SK-N-SH treated with all-trans-retinoic acid at 6 μM for 48 hours (cell line): ENCODE measurements around the gene DIP2C.

ENCODE experiments used
- ATAC-seq: fragments of 200-7000 bp; cut with Tn5 transposase; 3 replicates; pipeline ENCODE4 v1.9.1; 2020; ENCODE audit warnings: mild to moderate bottlenecking, moderate library complexity
- ARNTL ChIP-seq: fragments of 450-650 bp; formaldehyde crosslinking; IDR thresholded peaks from 2 replicates; pipeline ENCODE4 v1.5.0; 2020; ENCODE audit warnings: low read depth, mild to moderate bottlenecking, moderate library complexity, borderline replicate concordance
- CSDC2 ChIP-seq: fragments of 250-450 bp; sonication (Bioruptor Pico); IDR thresholded peaks from 2 replicates; pipeline ENCODE4 v1.5.0; 2020; ENCODE audit warnings: mild to moderate bottlenecking, moderate library complexity
- CSRNP3 ChIP-seq: fragments of 250-450 bp; sonication (Bioruptor Pico); IDR thresholded peaks from 2 replicates; pipeline ENCODE4 v1.5.1; 2021; ENCODE audit warnings: mild to moderate bottlenecking, moderate library complexity
- ESRRG ChIP-seq: fragments of 250-450 bp; sonication (Bioruptor Pico); IDR thresholded peaks from 2 replicates; pipeline ENCODE4 v1.6.1; 2021; ENCODE audit warnings: mild to moderate bottlenecking
- GLIS3 ChIP-seq: fragments of 250-450 bp; sonication (Bioruptor Pico); IDR thresholded peaks from 2 replicates; pipeline ENCODE4 v1.5.0; 2020; ENCODE audit warnings: mild to moderate bottlenecking, moderate library complexity
- ISL1 ChIP-seq: fragments of 250-450 bp; sonication (Bioruptor Pico); IDR thresholded peaks from 2 replicates; pipeline ENCODE4 v2.1.2; 2022; ENCODE audit warnings: mild to moderate bottlenecking, moderate library complexity
- OSR1 ChIP-seq: fragments of 250-450 bp; sonication (Bioruptor Pico); IDR thresholded peaks from 2 replicates; pipeline ENCODE4 v1.8.0; 2022; ENCODE audit warnings: moderate library complexity, mild to moderate bottlenecking, inconsistent platforms
- POU6F1 ChIP-seq: fragments of 250-450 bp; sonication (Bioruptor Pico); IDR thresholded peaks from 2 replicates; pipeline ENCODE4 v1.8.0; 2021; ENCODE audit warnings: low read depth, mild to moderate bottlenecking, moderate library complexity, borderline replicate concordance
- PPARA ChIP-seq: fragments of 250-450 bp; sonication (Bioruptor Pico); IDR thresholded peaks from 2 replicates; pipeline ENCODE4 v1.5.0; 2020; ENCODE audit warnings: mild to moderate bottlenecking, borderline replicate concordance
- TOX ChIP-seq: fragments of 250-450 bp; sonication (Bioruptor Pico); IDR thresholded peaks from 2 replicates; pipeline ENCODE4 v1.8.0; 2021; ENCODE audit warnings: mild to moderate bottlenecking, moderate library complexity, borderline replicate concordance
- ZC3H10 ChIP-seq: fragments of 250-450 bp; sonication (Bioruptor Pico); IDR thresholded peaks from 2 replicates; pipeline ENCODE4 v1.5.1; 2021; ENCODE audit warnings: mild to moderate bottlenecking, moderate library complexity
- ZFP3 ChIP-seq: fragments of 250-450 bp; sonication (Bioruptor Pico); IDR thresholded peaks from 2 replicates; pipeline ENCODE4 v1.5.0; 2020; ENCODE audit warnings: mild to moderate bottlenecking, moderate library complexity
- ZFP30 ChIP-seq: fragments of 450-650 bp; formaldehyde crosslinking; IDR thresholded peaks from 2 replicates; pipeline ENCODE4 v1.5.0; 2022; ENCODE audit warnings: mild to moderate bottlenecking, moderate library complexity
- ZNF565 ChIP-seq: fragments of 450-650 bp; formaldehyde crosslinking; conservative IDR thresholded peaks from 2 replicates; pipeline ENCODE4 v1.5.0; 2020; ENCODE audit warnings: low read depth, mild to moderate bottlenecking, moderate library complexity
- ZNF8 ChIP-seq: fragments of 450-650 bp; formaldehyde crosslinking; IDR thresholded peaks from 2 replicates; pipeline ENCODE4 v1.5.0; 2020; ENCODE audit warnings: mild to moderate bottlenecking, moderate library complexity
- TF ChIP-seq, protein P1 (sequence below): fragments of 250-450 bp; sonication (Bioruptor Pico); IDR thresholded peaks from 2 replicates; pipeline ENCODE4 v1.5.0; 2020; ENCODE audit warnings: mild to moderate bottlenecking, moderate library complexity
- TF ChIP-seq, protein P2 (sequence below): fragments of 250-450 bp; sonication (Bioruptor Pico); IDR thresholded peaks from 2 replicates; pipeline ENCODE4 v1.8.0; 2020; ENCODE audit warnings: mild to moderate bottlenecking, moderate library complexity, borderline replicate concordance

Gene DIP2C

DNA sequence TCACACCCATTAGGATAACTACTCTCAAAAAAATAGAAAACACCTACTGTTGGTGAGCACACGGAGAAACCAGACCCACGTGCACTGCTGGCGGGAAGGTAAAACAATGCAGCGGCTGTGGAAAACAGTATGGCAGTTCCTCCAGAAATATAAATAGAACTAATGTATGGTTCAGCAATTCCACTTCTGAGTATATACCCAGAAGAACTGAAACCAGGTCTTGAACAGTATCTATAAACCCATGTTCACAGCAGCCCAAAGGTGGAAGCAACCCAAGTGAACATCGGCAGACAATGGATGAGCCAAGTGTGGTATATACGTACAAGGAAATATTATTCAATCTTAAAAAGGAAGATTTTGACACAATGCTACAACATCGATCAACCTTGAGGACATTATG, 389.5 kb downstream of the DIP2C start:
- no peak for ATAC-seq
- TF ChIP-seq ZNF565 (CRISPR knock-in tag), result no peak
- no peak for TF ChIP-seq ISL1
- TF ChIP-seq, protein P1, sequence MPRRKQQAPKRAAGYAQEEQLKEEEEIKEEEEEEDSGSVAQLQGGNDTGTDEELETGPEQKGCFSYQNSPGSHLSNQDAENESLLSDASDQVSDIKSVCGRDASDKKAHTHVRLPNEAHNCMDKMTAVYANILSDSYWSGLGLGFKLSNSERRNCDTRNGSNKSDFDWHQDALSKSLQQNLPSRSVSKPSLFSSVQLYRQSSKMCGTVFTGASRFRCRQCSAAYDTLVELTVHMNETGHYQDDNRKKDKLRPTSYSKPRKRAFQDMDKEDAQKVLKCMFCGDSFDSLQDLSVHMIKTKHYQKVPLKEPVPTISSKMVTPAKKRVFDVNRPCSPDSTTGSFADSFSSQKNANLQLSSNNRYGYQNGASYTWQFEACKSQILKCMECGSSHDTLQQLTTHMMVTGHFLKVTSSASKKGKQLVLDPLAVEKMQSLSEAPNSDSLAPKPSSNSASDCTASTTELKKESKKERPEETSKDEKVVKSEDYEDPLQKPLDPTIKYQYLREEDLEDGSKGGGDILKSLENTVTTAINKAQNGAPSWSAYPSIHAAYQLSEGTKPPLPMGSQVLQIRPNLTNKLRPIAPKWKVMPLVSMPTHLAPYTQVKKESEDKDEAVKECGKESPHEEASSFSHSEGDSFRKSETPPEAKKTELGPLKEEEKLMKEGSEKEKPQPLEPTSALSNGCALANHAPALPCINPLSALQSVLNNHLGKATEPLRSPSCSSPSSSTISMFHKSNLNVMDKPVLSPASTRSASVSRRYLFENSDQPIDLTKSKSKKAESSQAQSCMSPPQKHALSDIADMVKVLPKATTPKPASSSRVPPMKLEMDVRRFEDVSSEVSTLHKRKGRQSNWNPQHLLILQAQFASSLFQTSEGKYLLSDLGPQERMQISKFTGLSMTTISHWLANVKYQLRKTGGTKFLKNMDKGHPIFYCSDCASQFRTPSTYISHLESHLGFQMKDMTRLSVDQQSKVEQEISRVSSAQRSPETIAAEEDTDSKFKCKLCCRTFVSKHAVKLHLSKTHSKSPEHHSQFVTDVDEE (CRISPR knock-in tag), result no peak
- TF ChIP-seq CSDC2, result no peak
- TF ChIP-seq ZNF8 (CRISPR knock-in tag), result no peak
- TF ChIP-seq OSR1 (CRISPR knock-in tag), result no peak
- TF ChIP-seq ZFP30 (CRISPR knock-in tag), result no peak
- no peak for TF ChIP-seq PPARA (CRISPR knock-in tag)

GRCh38 chr10:299512-299911, 390.0 kb downstream of the DIP2C start:
- TF ChIP-seq GLIS3 (CRISPR knock-in tag) (no peak), ZFP30 (CRISPR knock-in tag) (no peak), ARNTL (CRISPR knock-in tag) (no peak), ESRRG (CRISPR knock-in tag) (no peak), ZNF565 (CRISPR knock-in tag) (no peak)
- TF ChIP-seq, protein P1 (CRISPR knock-in tag), result no peak
- ATAC-seq, result no peak

- TF ChIP-seq ZFP3 (CRISPR knock-in tag) (no peak), ZC3H10 (no peak), ZNF565 (CRISPR knock-in tag) (no peak), PPARA (CRISPR knock-in tag) (no peak), OSR1 (CRISPR knock-in tag) (no peak), POU6F1 (no peak), ZNF8 (CRISPR knock-in tag) (no peak), GLIS3 (CRISPR knock-in tag) (no peak), TOX (CRISPR knock-in tag) (no peak), CSRNP3 (no peak), ZFP30 (CRISPR knock-in tag) (no peak), CSDC2 (no peak), ARNTL (CRISPR knock-in tag) (no peak)
- TF ChIP-seq, protein P1 (CRISPR knock-in tag), result no peak
- TF ChIP-seq, protein P2, sequence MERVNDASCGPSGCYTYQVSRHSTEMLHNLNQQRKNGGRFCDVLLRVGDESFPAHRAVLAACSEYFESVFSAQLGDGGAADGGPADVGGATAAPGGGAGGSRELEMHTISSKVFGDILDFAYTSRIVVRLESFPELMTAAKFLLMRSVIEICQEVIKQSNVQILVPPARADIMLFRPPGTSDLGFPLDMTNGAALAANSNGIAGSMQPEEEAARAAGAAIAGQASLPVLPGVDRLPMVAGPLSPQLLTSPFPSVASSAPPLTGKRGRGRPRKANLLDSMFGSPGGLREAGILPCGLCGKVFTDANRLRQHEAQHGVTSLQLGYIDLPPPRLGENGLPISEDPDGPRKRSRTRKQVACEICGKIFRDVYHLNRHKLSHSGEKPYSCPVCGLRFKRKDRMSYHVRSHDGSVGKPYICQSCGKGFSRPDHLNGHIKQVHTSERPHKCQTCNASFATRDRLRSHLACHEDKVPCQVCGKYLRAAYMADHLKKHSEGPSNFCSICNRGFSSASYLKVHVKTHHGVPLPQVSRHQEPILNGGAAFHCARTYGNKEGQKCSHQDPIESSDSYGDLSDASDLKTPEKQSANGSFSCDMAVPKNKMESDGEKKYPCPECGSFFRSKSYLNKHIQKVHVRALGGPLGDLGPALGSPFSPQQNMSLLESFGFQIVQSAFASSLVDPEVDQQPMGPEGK (CRISPR knock-in tag), result no peak
- ATAC-seq, result no peak
Observed at GRCh38 chr10:298033-298432, 391.4 kb downstream of the DIP2C start.
